ENCODE data around the gene CRYGS.
"Not testable (repeated sequence)": the region's sequence is repeated elsewhere in the genome, so short reads cannot be mapped to it uniquely, and the experiment has no call there.

The CRYGS gene

DNA sequence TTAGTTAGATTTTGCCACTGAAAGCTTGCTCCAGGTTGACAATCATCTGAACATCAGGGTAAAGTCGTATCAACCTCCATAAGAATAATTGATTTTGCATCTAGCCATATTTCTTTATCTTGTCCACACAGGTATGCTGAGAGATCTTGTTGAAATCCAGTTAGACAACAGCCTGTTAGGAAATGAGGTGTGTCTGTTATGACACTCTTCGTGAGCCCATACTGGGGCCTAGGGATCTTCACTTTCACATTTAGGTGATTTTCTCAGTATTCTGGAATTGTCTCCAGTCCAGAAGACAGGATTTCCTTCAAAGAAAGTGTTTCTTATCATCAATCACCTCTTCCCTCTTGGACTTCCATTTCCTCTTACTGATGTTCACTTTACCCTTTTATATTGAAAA is 44.5 kb upstream of the CRYGS start:
- no peak overlapping the region for H3K4me3 ChIP-seq (ENCODE audit: low read depth, low read length)
- CTCF ChIA-PET: interaction anchor here (16.7 kb wide), 1 partner anchor 27 kb away, joined by 123 read pairs; the partner anchor contains the start of gene AHSG
- DNase-seq (ENCODE audit: low read depth, low spot score): no peak
- TF ChIP-seq, protein P1, sequence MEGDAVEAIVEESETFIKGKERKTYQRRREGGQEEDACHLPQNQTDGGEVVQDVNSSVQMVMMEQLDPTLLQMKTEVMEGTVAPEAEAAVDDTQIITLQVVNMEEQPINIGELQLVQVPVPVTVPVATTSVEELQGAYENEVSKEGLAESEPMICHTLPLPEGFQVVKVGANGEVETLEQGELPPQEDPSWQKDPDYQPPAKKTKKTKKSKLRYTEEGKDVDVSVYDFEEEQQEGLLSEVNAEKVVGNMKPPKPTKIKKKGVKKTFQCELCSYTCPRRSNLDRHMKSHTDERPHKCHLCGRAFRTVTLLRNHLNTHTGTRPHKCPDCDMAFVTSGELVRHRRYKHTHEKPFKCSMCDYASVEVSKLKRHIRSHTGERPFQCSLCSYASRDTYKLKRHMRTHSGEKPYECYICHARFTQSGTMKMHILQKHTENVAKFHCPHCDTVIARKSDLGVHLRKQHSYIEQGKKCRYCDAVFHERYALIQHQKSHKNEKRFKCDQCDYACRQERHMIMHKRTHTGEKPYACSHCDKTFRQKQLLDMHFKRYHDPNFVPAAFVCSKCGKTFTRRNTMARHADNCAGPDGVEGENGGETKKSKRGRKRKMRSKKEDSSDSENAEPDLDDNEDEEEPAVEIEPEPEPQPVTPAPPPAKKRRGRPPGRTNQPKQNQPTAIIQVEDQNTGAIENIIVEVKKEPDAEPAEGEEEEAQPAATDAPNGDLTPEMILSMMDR (IDR thresholded peaks at IDR 0.05; ENCODE audit: insufficient read depth, low read length, missing control alignments): no peak
- POLR2A ChIA-PET: no interaction called here

DNA sequence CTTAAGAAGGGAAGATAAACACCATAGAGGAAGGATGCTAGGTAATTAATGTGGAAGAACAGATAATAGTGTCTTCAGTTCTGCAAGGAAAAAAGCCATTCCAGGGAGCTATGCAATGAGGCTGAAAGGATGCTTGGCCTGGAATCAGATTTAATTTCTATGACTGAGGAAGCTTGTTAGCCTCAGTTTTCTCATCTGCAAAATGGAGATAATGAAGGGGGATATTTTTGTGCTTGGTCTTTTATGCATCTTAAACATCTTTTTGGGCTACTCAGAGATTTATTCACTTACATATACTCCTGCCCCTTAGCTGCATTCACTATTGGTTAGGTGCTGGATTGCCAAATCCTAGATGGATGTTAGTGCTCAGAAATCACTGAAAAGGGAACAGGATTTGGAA is 43.0 kb upstream of the CRYGS start:
- ChIA-PET CTCF (interaction anchor here (1.0 to 16.7 kb wide), 4 partner anchors 19 to 644 kb away, joined by 3 to 123 read pairs (median 3); partner anchors contain the start of gene AHSG), POLR2A (interaction anchor here (0.9 kb wide), 1 partner anchor 11 kb away, joined by 3 read pairs; no protein-coding TSS in a partner anchor)
- TF ChIP-seq, protein P1 (IDR thresholded peaks at IDR 0.05; ENCODE audit: insufficient read depth, low read length, missing control alignments): no peak
- no peak for DNase-seq (ENCODE audit: low read depth, low spot score)
- no peak overlapping the region for H3K4me3 ChIP-seq (ENCODE audit: low read depth, low read length)

- POLR2A ChIA-PET; H3K4me3 ChIP-seq (ENCODE audit: low read depth, low read length); DNase-seq (ENCODE audit: low read depth, low spot score): not testable (repeated sequence)
- CTCF ChIA-PET: interaction anchor here (1.0 to 16.7 kb wide), 2 partner anchors 30 to 36 kb away, joined by 3 to 123 read pairs; partner anchors contain the start of gene AHSG
Measured at GRCh38 chr3:186586245-186586644, 42.1 kb upstream of the CRYGS start.

GRCh38 chr3:186583831-186584230 is 39.7 kb upstream of the CRYGS start:
- TF ChIP-seq, protein P1 (IDR thresholded peaks at IDR 0.05; ENCODE audit: insufficient read depth, low read length, missing control alignments): no peak

DNA sequence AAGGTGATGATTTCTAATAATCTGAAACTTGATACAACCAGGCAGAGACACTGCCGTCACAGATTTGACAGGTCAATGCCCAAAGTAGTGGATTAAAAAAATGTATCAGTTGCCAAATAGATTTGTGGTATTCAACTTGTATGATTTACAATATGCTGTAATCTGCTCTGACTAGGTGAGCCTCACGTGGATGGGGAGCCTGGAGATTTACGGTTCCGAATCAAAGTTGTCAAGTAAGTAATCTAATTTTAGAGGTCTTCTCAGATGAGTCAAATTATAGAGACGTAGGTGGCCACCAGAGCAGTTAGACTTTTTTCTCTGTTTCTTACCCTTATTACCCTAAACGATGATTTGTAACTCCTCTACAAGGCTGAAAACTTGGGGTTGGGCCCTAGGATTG is 38.4 kb upstream of the CRYGS start:
- TF ChIP-seq, protein P1 (IDR thresholded peaks at IDR 0.05; ENCODE audit: insufficient read depth, low read length, missing control alignments): no peak
- POLR2A ChIA-PET: interaction anchor here (0.9 kb wide), 1 partner anchor 201 kb away, joined by 5 read pairs; the partner anchor contains the start of gene EIF4A2
- no peak for DNase-seq (ENCODE audit: low read depth, low spot score)
- no peak overlapping the region for H3K4me3 ChIP-seq (ENCODE audit: low read depth, low read length)
- CTCF ChIA-PET: interaction anchor here (1.2 to 16.7 kb wide), 3 partner anchors 10 to 239 kb away, joined by 5 to 123 read pairs (median 8); partner anchors contain the start of gene AHSG

More at GRCh38 chr3:186583831-186584230, 39.7 kb upstream of the CRYGS start:
- no peak for DNase-seq (ENCODE audit: low read depth, low spot score)
- H3K4me3 ChIP-seq (ENCODE audit: low read depth, low read length): no peak overlapping the region
- CTCF ChIA-PET: interaction anchor here (0.9 to 16.7 kb wide), 4 partner anchors 11 to 238 kb away, joined by 3 to 123 read pairs (median 6); partner anchors contain the start of gene AHSG
- POLR2A ChIA-PET: no interaction called here

DNA sequence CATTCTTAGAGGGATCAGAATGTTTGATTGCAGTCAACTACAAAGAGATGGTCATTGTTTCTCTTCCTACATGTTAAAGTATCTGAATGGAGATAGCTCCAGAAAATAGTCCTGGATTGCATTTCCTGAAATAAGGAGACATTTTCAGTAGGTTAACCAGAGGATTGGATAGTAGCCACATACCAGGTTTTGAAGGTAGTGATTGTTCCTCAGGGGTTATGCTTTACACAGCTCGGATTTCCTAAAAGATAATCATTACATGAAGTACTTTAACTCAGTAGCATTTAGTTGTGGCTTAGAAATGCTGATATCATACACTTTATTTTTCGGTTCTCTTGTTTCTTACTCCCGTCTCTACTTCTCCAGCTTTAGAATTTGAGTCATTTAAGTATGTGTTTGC is 36.6 kb upstream of the CRYGS start:
- ChIA-PET POLR2A (no interaction called here), CTCF (interaction anchor here (1.1 to 16.7 kb wide), 2 partner anchors 35 to 40 kb away, joined by 3 to 123 read pairs; partner anchors contain the start of gene AHSG)
- no peak overlapping the region for H3K4me3 ChIP-seq (ENCODE audit: low read depth, low read length)
- TF ChIP-seq, protein P1 (IDR thresholded peaks at IDR 0.05; ENCODE audit: insufficient read depth, low read length, missing control alignments): no peak
- DNase-seq (ENCODE audit: low read depth, low spot score): no peak

- no peak overlapping the region for H3K4me3 ChIP-seq (ENCODE audit: low read depth, low read length)
- TF ChIP-seq, protein P1 (IDR thresholded peaks at IDR 0.05; ENCODE audit: insufficient read depth, low read length, missing control alignments): no peak
- no peak for DNase-seq (ENCODE audit: low read depth, low spot score)
- POLR2A ChIA-PET: no interaction called here
- CTCF ChIA-PET: interaction anchor here (1.0 to 1.7 kb wide), 3 partner anchors 38 to 244 kb away, joined by 3 to 5 read pairs (median 3); no protein-coding TSS in a partner anchor
Measured at GRCh38 chr3:186577521-186577920, 33.3 kb upstream of the CRYGS start.
